ENCODE data around the gene CCR9.

Gene CCR9

DNA sequence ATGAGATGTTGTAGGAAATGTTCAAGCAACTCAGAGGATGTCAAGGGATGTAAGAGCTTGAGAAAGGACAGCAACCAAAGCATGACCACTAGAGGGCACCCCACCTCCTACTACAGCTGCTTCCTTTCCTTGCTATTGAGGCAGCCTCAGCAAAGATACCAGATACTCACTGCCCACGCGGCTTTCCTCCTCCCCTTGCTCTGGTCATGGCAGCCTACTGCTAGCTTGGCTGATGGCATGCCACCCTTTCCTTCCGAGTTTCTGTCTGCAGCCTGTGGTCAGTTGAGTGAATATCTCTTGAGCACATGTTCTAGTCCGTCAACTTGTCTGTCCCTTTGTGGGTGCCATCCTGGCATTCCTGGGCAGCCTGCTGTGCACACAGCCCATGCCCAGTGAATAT, 52.5 kb downstream of the CCR9 start:
- DNase-seq = peak; percentile 94

- DNase-seq = no peak
Observed at GRCh38 chr3:45939341-45939771, 53.0 kb downstream of the CCR9 start.

DNA sequence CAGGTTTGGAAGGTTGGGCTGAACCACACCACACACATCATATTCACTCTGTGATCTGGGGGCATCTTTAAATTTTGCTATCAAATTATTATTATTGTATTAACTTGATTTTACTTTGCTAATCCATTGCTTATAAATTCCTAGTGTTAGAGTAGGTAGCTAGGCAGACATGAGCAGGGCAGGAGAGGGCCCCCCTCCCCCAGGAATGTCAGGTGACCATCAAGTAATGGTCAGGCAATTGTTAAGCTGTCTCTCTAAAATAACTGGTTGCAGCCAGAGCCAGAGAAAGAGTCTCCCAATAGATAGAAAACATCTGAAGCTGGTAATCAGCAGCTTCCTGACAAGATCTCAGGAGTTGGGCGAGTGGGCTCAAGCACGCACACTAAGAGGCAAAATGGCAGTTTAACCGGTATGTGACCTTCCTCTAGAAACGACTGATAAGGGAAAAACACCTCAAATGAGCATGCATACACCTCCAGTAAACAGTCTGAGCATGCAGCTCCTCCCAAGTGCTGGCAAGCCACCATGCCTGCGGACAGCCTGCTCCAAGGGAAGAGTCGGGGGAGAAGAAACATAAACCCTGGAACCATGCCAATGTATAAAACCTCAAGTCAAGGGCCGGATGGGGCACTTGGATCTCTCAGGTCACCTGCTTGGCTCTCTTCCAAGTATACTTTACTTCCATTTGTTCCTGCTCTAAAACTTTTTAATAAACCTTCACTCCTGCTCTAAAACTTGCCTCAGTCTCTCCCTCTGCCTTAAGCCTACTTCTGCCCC, 53.8 kb downstream of the CCR9 start:
- no peak for DNase-seq

GRCh38 chr3:45940781-45941365, 54.5 kb downstream of the CCR9 start:
- DNase-seq = no peak

GRCh38 chr3:45942051-45942825, 55.9 kb downstream of the CCR9 start:
- no peak for DNase-seq

DNA sequence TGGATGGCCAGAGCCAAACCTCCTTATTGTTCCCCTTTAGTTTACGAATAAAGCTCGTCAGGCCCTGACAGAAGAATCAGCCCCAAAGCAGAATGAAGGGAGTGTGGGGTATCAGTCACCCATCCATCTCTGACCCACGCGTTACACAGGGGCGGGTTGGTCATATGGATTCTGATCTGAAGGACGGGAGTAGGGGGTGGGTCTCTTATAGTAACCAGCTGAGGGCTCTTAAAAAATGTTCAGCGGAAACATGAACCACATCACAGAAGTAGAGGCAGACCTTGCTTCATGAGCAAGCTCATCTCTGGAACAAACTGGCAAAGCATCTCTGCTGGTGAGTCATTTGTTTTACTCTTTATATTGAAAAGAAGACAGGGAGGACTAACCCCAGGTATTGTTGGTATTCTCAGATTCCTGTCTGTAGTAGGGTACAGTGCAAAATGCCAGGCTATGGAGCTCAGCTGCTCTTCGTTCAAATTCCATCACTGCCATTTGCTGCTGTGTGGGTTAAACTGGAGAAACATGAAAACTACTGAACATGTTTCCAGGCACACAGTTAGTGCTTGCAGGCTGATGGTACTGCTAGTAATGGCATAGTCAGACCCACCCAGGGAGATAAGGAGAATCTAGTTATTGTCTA, 57.0 kb downstream of the CCR9 start, which contains the start of gene CXCR6:
TSS of gene CXCR6 (plus strand) at position 258 of the 640 bp plus-strand sequence. CDS start 3,018 bp downstream, outside the sequence.
- DNase-seq = no peak

- no peak for DNase-seq
Observed at GRCh38 chr3:45944830-45945620, 58.7 kb downstream of the CCR9 start.

DNA sequence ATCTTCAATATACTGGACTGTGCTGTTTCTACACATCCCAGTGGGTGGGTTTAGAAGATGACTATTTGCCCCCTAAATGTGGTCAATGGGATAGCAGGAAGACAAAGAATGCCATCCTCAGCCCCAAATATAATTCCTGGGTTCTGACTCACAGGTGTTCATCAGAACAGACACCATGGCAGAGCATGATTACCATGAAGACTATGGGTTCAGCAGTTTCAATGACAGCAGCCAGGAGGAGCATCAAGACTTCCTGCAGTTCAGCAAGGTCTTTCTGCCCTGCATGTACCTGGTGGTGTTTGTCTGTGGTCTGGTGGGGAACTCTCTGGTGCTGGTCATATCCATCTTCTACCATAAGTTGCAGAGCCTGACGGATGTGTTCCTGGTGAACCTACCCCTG, 60.0 kb downstream of the CCR9 start:
- no peak for DNase-seq

DNA sequence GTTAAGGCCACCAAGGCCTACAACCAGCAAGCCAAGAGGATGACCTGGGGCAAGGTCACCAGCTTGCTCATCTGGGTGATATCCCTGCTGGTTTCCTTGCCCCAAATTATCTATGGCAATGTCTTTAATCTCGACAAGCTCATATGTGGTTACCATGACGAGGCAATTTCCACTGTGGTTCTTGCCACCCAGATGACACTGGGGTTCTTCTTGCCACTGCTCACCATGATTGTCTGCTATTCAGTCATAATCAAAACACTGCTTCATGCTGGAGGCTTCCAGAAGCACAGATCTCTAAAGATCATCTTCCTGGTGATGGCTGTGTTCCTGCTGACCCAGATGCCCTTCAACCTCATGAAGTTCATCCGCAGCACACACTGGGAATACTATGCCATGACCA, 60.5 kb downstream of the CCR9 start:
- DNase-seq = no peak

DNA sequence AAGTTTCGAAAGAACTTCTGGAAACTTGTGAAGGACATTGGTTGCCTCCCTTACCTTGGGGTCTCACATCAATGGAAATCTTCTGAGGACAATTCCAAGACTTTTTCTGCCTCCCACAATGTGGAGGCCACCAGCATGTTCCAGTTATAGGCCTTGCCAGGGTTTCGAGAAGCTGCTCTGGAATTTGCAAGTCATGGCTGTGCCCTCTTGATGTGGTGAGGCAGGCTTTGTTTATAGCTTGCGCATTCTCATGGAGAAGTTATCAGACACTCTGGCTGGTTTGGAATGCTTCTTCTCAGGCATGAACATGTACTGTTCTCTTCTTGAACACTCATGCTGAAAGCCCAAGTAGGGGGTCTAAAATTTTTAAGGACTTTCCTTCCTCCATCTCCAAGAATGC, 61.0 kb downstream of the CCR9 start:
- DNase-seq = no peak

DNA sequence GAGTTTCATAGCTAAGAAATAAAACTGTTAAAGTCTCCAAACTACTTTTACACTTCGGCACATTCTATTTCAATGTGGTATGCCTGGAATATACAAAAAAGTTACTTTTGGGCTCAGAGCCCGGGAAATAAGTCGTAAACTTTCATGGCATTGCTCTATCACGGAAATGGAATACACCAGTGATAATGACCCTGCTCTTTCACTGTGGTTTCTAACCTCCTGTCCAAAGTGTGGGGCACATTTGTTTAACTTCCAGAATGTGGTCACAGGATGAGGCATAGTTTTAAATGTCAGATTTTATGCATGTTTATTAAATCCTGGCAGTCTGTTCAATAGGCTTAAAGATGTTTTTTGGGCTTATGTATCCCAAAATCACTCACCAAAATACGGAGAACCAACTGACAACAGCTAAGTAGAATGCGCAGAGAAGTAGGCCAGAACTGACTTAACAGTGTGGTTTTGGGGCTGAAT, 62.0 kb downstream of the CCR9 start:
- no peak for DNase-seq

GRCh38 chr3:45948881-45949280, 62.5 kb downstream of the CCR9 start:
- DNase-seq = no peak

GRCh38 chr3:45949432-45949831, 63.1 kb downstream of the CCR9 start:
- DNase-seq = no peak

- no peak for DNase-seq
Observed at GRCh38 chr3:45950131-45950530, 63.8 kb downstream of the CCR9 start.

GRCh38 chr3:45950686-45951600, 64.6 kb downstream of the CCR9 start:
- no peak for DNase-seq

- DNase-seq = no peak
Observed at GRCh38 chr3:45951946-45952345, 65.6 kb downstream of the CCR9 start.

GRCh38 chr3:45952456-45952855, 66.1 kb downstream of the CCR9 start:
- no peak for DNase-seq

Measured in inflammatory macrophage (primary cell).